Loucy (cell line): ENCODE measurements around the gene MATCAP1.

Experiments
- CTCF ChIP-seq: fragments of 200-600 bp; sonication (generic); conservative IDR thresholded peaks from 2 replicates; pipeline ENCODE4 v1.5.1; 2014; ENCODE audit warnings: mild to moderate bottlenecking, antibody characterized with exemption, low read length
- EZH2phosphoT487 ChIP-seq: fragments of 200-600 bp; IDR thresholded peaks from 2 replicates; pipeline ENCODE4 v1.6.1; 2018; ENCODE audit warnings: antibody characterized with exemption, mild to moderate bottlenecking, moderate library complexity, borderline replicate concordance

GRCh38 chr16:67209565-67209964, 25.8 kb upstream of the MATCAP1 start:
- TF ChIP-seq EZH2phosphoT487 (no peak), CTCF (no peak)
